HAP-1 (cell line): ENCODE results near the gene OR2D2.
A peak's percentile ranks its signal among the peaks of the same experiment; 100 is the strongest.
"Not testable (repeated sequence)": the region's sequence is repeated elsewhere in the genome, so short reads cannot be mapped to it uniquely, and the experiment has no call there.

ENCODE experiments used
- DNase-seq, 2 experiments: peaks; one replicate each; pipeline ENCODE4 v3.0.0-alpha.2; 2016 to 2020; ENCODE audit warnings: low spot score in 2 of 2
- H3K27me3 ChIP-seq: fragments of 250-450 bp; sonication (Bioruptor Pico); 2 replicates; pipeline ENCODE4 v1.5.1; 2020; ENCODE audit warnings: low read depth, mild to moderate bottlenecking, moderate library complexity
- H3K36me3 ChIP-seq: fragments of 250-450 bp; sonication (Bioruptor Pico); replicated peaks from 2 replicates; pipeline ENCODE4 v1.5.1; 2020; ENCODE audit warnings: mild to moderate bottlenecking
- H3K4me1 ChIP-seq: fragments of 250-450 bp; sonication (Bioruptor Pico); 2 replicates; pipeline ENCODE4 v1.5.1; 2020; ENCODE audit warnings: mild to moderate bottlenecking
- H3K4me3 ChIP-seq: fragments of 250-450 bp; sonication (Bioruptor Pico); 2 replicates; pipeline ENCODE4 v1.5.1; 2020; ENCODE audit warnings: mild to moderate bottlenecking, moderate library complexity
- H3K9me3 ChIP-seq: fragments of 250-450 bp; sonication (Bioruptor Pico); 2 replicates; pipeline ENCODE4 v1.5.1; 2020; ENCODE audit warnings: mild to moderate bottlenecking, moderate library complexity
- in situ Hi-C: fragments of 300-500 bp; cut with MboI; formaldehyde crosslinking; loops from 3 replicates; pipeline ENCODE4 v1.14.3; 2020; ENCODE audit warnings: low sequenced_read_pairs, inconsistent platforms, mixed read lengths

The OR2D2 gene

DNA sequence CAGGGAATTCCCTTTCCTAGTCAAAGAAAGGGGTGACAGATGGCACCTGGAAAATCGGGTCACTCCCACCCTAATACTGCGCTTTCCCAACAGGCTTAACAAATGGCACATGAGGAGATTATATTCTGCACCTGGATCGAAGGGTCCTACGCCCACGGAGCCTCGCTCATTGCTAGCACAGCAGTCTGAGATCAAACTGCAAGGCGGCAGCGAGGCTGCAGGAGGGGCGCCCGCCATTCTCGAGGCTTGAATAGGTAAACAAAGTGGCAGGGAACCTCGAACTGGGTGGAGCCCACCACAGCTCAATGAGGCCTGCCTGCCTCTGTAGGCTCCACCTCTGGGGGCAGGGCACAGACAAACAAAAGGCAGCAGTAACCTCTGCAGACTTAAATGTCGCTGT is 12.5 kb upstream of the OR2D2 start:
- in situ Hi-C loops, H3K4me1 ChIP-seq, H3K27me3 ChIP-seq, H3K4me3 ChIP-seq, H3K36me3 ChIP-seq, H3K9me3 ChIP-seq, DNase-seq: not testable (repeated sequence)

DNA sequence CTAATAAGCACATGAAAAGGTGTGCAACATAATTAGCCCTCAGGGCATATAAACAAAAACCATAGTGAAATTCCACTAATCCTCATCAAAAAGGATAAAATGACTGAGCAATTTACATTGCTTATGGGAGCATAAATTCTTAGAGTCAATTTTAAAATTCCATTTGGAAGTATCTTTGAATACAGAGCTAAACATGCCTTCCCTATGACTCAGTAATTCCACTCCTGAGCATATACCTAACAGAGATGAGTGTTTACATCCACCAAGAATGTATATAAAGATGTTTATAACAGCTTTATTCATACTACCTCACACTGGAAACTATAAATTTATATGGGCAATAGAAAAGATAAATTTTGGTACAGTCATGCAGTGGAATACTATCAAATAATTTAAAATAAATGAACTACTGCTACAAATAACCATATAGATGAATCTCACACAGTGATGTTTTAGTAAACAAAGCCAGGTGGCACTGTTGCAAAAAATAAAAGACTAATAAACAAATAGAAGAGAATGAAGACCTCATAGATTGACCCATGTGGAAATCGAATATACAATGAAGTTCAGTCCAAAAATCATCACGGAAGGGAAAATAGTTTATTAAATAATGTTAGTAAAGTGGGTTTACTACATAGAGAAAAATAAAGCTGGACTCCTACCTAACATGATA is 8.2 kb upstream of the OR2D2 start:
- H3K27me3 ChIP-seq = no peaks in the 10 kb centered on the region
- DNase-seq = peak in 1 of 2 experiments; percentile 9
- in situ Hi-C loops = no loop called here
- H3K36me3 ChIP-seq = no peaks in the 10 kb centered on the region
- H3K9me3 ChIP-seq = no peaks in the 10 kb centered on the region
- no peak overlapping the region for H3K4me3 ChIP-seq
- peaks cover 7% of the 10 kb centered on the region; the same call in 1 of the 2 replicates for H3K4me1 ChIP-seq

DNA sequence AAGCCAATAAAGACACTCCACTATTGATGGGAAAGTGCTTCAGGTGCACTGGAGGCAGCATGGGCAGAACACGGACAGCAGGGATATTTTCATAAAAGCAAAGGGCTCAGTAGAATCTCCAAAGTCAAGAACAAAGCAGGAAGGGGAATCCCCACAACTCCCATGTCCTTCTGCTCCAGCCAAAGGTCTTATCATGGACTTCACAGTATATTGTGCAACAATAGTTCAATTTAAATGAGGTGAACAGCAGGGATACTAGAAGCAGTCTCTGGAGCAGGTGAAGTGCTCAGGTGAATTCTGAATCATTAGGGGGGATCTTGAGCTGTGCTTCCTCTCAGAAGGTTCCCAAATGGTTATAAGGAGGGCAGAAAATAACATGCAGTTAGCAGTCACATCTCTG is 6.6 kb upstream of the OR2D2 start:
- no peaks in the 10 kb centered on the region for H3K9me3 ChIP-seq
- no peaks in the 10 kb centered on the region for H3K36me3 ChIP-seq
- in situ Hi-C loops = no loop called here
- H3K4me3 ChIP-seq = no peak overlapping the region
- H3K27me3 ChIP-seq = no peaks in the 10 kb centered on the region
- H3K4me1 ChIP-seq = peaks cover 7% of the 10 kb centered on the region; the same call in 1 of the 2 replicates
- no peak for DNase-seq

DNA sequence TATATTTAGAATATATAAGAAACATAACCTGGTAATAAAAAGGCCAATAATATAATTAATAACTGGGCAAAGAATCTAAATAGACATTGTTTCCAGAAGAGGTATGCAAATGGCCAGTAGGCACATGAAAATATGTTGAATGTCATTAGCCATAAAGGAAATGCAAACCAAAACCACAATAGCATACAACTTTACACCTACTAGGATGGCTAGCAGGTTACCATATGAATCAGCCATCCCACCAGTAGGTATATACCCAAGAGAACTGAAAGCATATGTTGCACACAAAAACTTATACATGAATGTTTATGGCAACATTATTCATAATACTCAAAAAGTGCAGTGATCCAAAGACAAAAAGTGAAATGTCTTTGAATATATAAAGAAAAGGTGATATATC is 2.7 kb upstream of the OR2D2 start:
- Histone ChIP-seq H3K36me3 (no peaks in the 10 kb centered on the region), H3K4me3 (no peak overlapping the region), H3K4me1 (no peaks in the 10 kb centered on the region; the same call in 1 of the 2 replicates), H3K9me3 (no peaks in the 10 kb centered on the region), H3K27me3 (peaks cover 5% of the 10 kb centered on the region; the same call in 1 of the 2 replicates)
- no peak for DNase-seq
- in situ Hi-C loops = no loop called here

- no peak overlapping the region for H3K4me3 ChIP-seq
- no peaks in the 10 kb centered on the region for H3K36me3 ChIP-seq
- H3K9me3 ChIP-seq = no peaks in the 10 kb centered on the region
- no peaks in the 10 kb centered on the region for H3K4me1 ChIP-seq
- peaks cover 5% of the 10 kb centered on the region; the same call in 1 of the 2 replicates for H3K27me3 ChIP-seq
- in situ Hi-C loops = no loop called here
- no peak for DNase-seq
Observed at GRCh38 chr11:6894097-6894496, 1.8 kb upstream of the OR2D2 start.

- in situ Hi-C loops = no loop called here
- no peaks in the 10 kb centered on the region for H3K4me1 ChIP-seq
- DNase-seq = no peak
- no peaks in the 10 kb centered on the region for H3K9me3 ChIP-seq
- H3K4me3 ChIP-seq = no peak overlapping the region
- no peaks in the 10 kb centered on the region for H3K36me3 ChIP-seq
- peaks cover 5% of the 10 kb centered on the region; the same call in 1 of the 2 replicates for H3K27me3 ChIP-seq
Observed at GRCh38 chr11:6889835-6890234, 2.5 kb downstream of the OR2D2 start.

- no peak for DNase-seq
- H3K36me3 ChIP-seq = no peaks in the 10 kb centered on the region
- H3K4me1 ChIP-seq = no peaks in the 10 kb centered on the region
- H3K9me3 ChIP-seq = no peaks in the 10 kb centered on the region
- H3K4me3 ChIP-seq = no peak overlapping the region
- in situ Hi-C loops = no loop called here
- peaks cover 5% of the 10 kb centered on the region; the same call in 1 of the 2 replicates for H3K27me3 ChIP-seq
Observed at GRCh38 chr11:6888830-6889229, 3.5 kb downstream of the OR2D2 start.

GRCh38 chr11:6887711-6888110 is 4.6 kb downstream of the OR2D2 start:
- H3K36me3 ChIP-seq, H3K4me3 ChIP-seq, H3K9me3 ChIP-seq, H3K4me1 ChIP-seq, in situ Hi-C loops, H3K27me3 ChIP-seq, DNase-seq: not testable (repeated sequence)

GRCh38 chr11:6882751-6883150 is 9.5 kb downstream of the OR2D2 start:
- no peaks in the 10 kb centered on the region for H3K27me3 ChIP-seq
- no peaks in the 10 kb centered on the region for H3K4me1 ChIP-seq
- in situ Hi-C loops = no loop called here
- H3K36me3 ChIP-seq = no peaks in the 10 kb centered on the region
- H3K9me3 ChIP-seq = no peaks in the 10 kb centered on the region
- H3K4me3 ChIP-seq = no peak overlapping the region
- no peak for DNase-seq

GRCh38 chr11:6876914-6877313 is 15.4 kb downstream of the OR2D2 start:
- no peak for DNase-seq
- in situ Hi-C loops = no loop called here
- no peaks in the 10 kb centered on the region for H3K36me3 ChIP-seq
- H3K27me3 ChIP-seq = no peaks in the 10 kb centered on the region
- no peaks in the 10 kb centered on the region for H3K9me3 ChIP-seq
- no peak overlapping the region for H3K4me3 ChIP-seq
- no peaks in the 10 kb centered on the region for H3K4me1 ChIP-seq

- in situ Hi-C loops = no loop called here
- Histone ChIP-seq H3K27me3 (no peaks in the 10 kb centered on the region), H3K4me3 (no peak within 1 kb of the TSS), H3K4me1 (no peaks in the 10 kb centered on the region), H3K9me3 (no peaks in the 10 kb centered on the region), H3K36me3 (no peaks in the 10 kb centered on the region)
- no peak for DNase-seq
Observed at GRCh38 chr11:6876325-6876724, 16.0 kb downstream of the OR2D2 start, which contains the start of gene OR10A4. OR10A4 (plus strand) TSS chr11:6876625; CDS start chr11:6876648, 23 bp downstream.

GRCh38 chr11:6875761-6876160 is 16.5 kb downstream of the OR2D2 start:
- Histone ChIP-seq H3K36me3 (no peaks in the 10 kb centered on the region), H3K27me3 (no peaks in the 10 kb centered on the region), H3K9me3 (no peaks in the 10 kb centered on the region), H3K4me3 (no peak overlapping the region), H3K4me1 (no peaks in the 10 kb centered on the region)
- no peak for DNase-seq
- in situ Hi-C loops = no loop called here

DNA sequence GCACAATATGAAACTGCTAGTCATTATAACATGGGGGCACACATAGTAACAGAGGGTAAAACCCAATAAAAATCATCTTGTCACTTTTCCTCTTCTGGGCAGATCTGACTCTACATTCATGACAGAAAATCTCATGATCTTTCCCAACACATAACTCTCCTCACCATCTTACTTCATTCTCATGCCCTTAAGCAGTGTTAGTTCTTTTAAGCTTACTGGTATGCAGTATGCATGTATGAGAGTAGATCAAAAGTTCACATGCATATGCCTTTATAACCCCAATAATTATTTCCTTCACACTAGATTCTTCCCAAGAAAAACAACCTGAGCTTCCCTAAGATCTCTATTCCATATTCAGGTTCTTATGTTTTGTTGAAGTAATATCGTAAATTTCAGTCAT is 21.0 kb downstream of the OR2D2 start:
- H3K4me3 ChIP-seq = no peak overlapping the region
- H3K9me3 ChIP-seq = no peaks in the 10 kb centered on the region
- no peaks in the 10 kb centered on the region for H3K36me3 ChIP-seq
- H3K27me3 ChIP-seq = no peaks in the 10 kb centered on the region; the same call in 1 of the 2 replicates
- in situ Hi-C loops = no loop called here
- DNase-seq = no peak
- H3K4me1 ChIP-seq = no peaks in the 10 kb centered on the region

DNA sequence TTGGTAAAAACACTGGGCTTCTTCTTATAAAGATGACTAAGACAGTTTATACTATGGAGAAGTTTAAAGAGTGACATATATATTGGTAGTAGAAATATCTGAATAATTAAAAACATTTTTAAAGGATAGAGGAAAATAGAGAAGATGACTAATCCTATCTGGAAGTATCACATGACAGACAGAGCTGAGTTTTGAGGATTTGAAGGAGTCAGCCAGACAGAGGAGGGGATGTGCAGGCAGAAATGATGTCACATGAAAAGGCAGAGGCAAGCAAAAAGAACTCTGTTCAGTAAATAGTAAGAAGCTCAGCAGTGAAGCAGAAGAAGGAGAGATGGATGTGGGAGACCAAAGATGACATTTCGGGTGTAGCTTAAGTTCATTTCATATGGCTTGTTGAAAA is 27.9 kb downstream of the OR2D2 start:
- H3K9me3 ChIP-seq = no peaks in the 10 kb centered on the region
- in situ Hi-C loops = no loop called here
- H3K36me3 ChIP-seq = no peaks in the 10 kb centered on the region
- H3K4me3 ChIP-seq = no peak overlapping the region
- no peaks in the 10 kb centered on the region for H3K4me1 ChIP-seq
- no peak for DNase-seq
- no peaks in the 10 kb centered on the region; the same call in 1 of the 2 replicates for H3K27me3 ChIP-seq

DNA sequence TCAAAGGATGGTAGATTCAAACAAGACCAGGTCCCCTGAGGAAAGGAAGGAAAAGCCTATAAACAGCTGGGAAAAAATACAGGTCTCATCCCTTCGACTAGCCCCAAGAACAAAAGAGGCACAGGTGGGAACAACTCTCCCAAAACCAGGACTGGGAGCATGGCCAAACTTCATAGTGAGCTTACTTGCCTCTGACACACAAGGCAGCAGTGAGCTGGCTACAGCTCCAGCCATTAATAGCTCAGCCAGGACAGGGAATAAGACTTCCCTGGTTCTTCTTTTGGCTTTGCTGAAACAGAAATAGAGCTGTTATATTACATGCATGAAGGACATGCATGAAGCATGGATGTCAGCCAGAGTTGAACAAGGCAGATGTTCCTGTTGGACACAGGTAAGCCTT is 29.3 kb downstream of the OR2D2 start, which contains the start of gene OR10A2:
Gene OR10A2 (plus strand): TSS at position 97 of the 400 bp plus-strand sequence. CDS start 6,698 bp downstream, outside the sequence.
- in situ Hi-C loops = no loop called here
- no peaks in the 10 kb centered on the region; the same call in 1 of the 2 replicates for H3K4me1 ChIP-seq
- no peaks in the 10 kb centered on the region for H3K36me3 ChIP-seq
- no peak within 1 kb of the TSS for H3K4me3 ChIP-seq
- no peaks in the 10 kb centered on the region for H3K9me3 ChIP-seq
- no peaks in the 10 kb centered on the region; the same call in 1 of the 2 replicates for H3K27me3 ChIP-seq
- DNase-seq = no peak
